ENCODE results near the gene HLA-F. TPM values are rescaled to one million over a fixed set of nuclear protein-coding genes. Genes with fewer than 3 reads are reported as not detected.

The HLA-F gene
- total and polyA plus RNA-seq, 2 experiments from 2014 or later = 0.43 to 0.93 TPM

- in situ Hi-C loops (cut with MboI) = no loop called here
Observed at GRCh38 chr6:29705389-29706231, 17.6 kb upstream of the HLA-F start.

DNA sequence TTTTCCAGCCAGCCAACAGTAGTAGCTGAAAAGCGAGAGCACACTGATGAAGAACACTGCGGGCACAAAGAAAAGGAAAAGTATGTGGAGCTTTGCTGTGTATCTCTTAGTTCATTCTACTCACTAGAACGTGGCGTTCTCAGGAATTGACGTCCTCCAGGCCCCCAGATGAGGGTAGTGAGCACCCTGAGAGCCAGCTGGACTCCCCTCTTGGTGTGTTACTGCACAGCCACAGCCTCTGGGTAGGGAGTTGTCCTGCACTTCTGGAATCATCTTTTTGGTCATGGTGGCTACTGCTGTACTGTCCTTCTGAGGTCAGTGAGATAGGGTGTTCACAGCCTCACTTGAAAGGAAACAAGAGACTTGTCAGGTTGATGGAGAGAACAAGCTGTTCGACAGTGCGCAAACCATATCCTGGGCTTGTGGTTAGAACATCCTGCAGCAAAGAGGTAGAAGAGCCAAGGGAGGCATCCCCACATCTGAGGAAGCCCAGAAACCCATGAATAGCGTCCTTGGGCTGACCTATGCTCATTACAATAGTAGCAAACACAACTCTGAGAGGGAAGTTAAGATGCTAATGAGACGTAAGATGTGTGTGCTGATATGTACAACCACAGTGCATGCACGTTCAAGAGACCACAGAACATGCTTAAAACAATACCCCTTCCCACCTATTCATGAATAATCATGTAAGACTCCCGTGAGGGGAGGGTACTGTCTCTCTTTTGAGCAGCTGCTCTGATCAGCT, 14.6 kb upstream of the HLA-F start:
- H3K27me3 ChIP-seq (replicated peaks; ENCODE audit: insufficient read depth) = peaks cover 17% of the 10 kb centered on the region
- H3K27ac ChIP-seq = no peak overlapping the region
- no peak for TF ChIP-seq EZH2 (IDR thresholded peaks at IDR 0.05; ENCODE audit: insufficient read depth, poor library complexity, severe bottlenecking)
- no peak for TF ChIP-seq EZH2phosphoT487 (IDR thresholded peaks at IDR 0.05; ENCODE audit: insufficient read depth, low read depth)
- H3K4me3 ChIP-seq = no peak overlapping the region
- no peaks in the 10 kb centered on the region for H3K9me2 ChIP-seq (ENCODE audit: insufficient read depth)
- no peaks in the 10 kb centered on the region for H3F3A ChIP-seq (ENCODE audit: insufficient read depth)
- H3K4me1 ChIP-seq (ENCODE audit: insufficient read depth) = no peaks in the 10 kb centered on the region
- H2AFZ ChIP-seq = no peak overlapping the region
- in situ Hi-C loops (cut with MboI) = no loop called here
- H3K4me2 ChIP-seq (ENCODE audit: unreplicated experiment) = no peak overlapping the region
- DNase-seq = no peak
- 50 to 56% methylated on average over 11 of the region's 11 CpGs for WGBS, 2 experiments (ENCODE audit: low coverage in 1 of 2, low lambda C conversion rate in 2 of 2, missing lambda C conversion rate in 2 of 2)
- no peaks in the 10 kb centered on the region for H3K79me2 ChIP-seq (ENCODE audit: insufficient read depth)
- no peaks in the 10 kb centered on the region for H4K20me1 ChIP-seq (ENCODE audit: insufficient read depth)
- H3K36me3 ChIP-seq (ENCODE audit: low read depth) = no peaks in the 10 kb centered on the region
- H3K9ac ChIP-seq = no peak overlapping the region
- no peaks in the 10 kb centered on the region for H3K9me3 ChIP-seq (ENCODE audit: low read depth)

More at GRCh38 chr6:29705389-29706231, 17.6 kb upstream of the HLA-F start:
- H4K20me1 ChIP-seq (ENCODE audit: insufficient read depth) = no peaks in the 10 kb centered on the region
- no peak for TF ChIP-seq EZH2 (IDR thresholded peaks at IDR 0.05; ENCODE audit: insufficient read depth, poor library complexity, severe bottlenecking)
- H3K4me3 ChIP-seq = no peak overlapping the region
- no peak overlapping the region for H2AFZ ChIP-seq
- 24 to 26% methylated on average over 10 of the region's 10 CpGs for WGBS, 2 experiments (ENCODE audit: low coverage in 1 of 2, low lambda C conversion rate in 2 of 2, missing lambda C conversion rate in 2 of 2)
- no peaks in the 10 kb centered on the region for H3K9me2 ChIP-seq (ENCODE audit: insufficient read depth)
- H3K79me2 ChIP-seq (ENCODE audit: insufficient read depth) = no peaks in the 10 kb centered on the region
- no peaks in the 10 kb centered on the region for H3K36me3 ChIP-seq (ENCODE audit: low read depth)
- no peaks in the 10 kb centered on the region for H3K9me3 ChIP-seq (ENCODE audit: low read depth)
- no peak overlapping the region for H3K4me2 ChIP-seq (ENCODE audit: unreplicated experiment)
- no peak overlapping the region for H3K9ac ChIP-seq
- peaks cover 17% of the 10 kb centered on the region for H3K27me3 ChIP-seq (replicated peaks; ENCODE audit: insufficient read depth)
- no peaks in the 10 kb centered on the region for H3F3A ChIP-seq (ENCODE audit: insufficient read depth)
- no peaks in the 10 kb centered on the region for H3K4me1 ChIP-seq (ENCODE audit: insufficient read depth)
- DNase-seq = peak; percentile 72
- no peak overlapping the region for H3K27ac ChIP-seq

DNA sequence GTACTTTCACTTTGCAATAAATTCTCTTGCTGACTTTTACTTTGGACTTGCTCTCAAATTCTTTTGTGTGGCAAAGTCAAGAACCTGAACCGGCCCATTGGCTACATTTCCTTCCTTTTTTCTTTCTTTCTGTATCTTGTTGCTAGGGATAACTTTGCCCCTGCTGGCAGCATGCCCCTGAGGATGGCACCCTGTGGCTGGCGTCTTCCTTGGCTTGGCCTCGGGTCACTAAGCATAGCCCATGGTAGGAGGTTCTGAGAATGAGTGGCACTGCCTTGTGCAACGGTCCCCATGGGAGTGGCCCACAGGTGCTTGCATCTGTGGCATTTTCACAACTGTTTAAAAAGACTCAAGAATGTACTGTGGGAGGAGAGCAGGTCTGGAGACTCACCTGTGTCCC, 14.0 kb upstream of the HLA-F start:
- H3K4me3 ChIP-seq = no peak overlapping the region

GRCh38 chr6:29710281-29710941, 12.8 kb upstream of the HLA-F start:
- H3K9me2 ChIP-seq (ENCODE audit: insufficient read depth) = no peaks in the 10 kb centered on the region
- H3K36me3 ChIP-seq (ENCODE audit: low read depth) = no peaks in the 10 kb centered on the region
- no peak for TF ChIP-seq EZH2 (IDR thresholded peaks at IDR 0.05; ENCODE audit: insufficient read depth, poor library complexity, severe bottlenecking)
- no peak for TF ChIP-seq EZH2phosphoT487 (IDR thresholded peaks at IDR 0.05; ENCODE audit: insufficient read depth, low read depth)
- in situ Hi-C loops (cut with MboI) = no loop called here
- no peaks in the 10 kb centered on the region for H3K9me3 ChIP-seq (ENCODE audit: low read depth)
- WGBS, 2 experiments (ENCODE audit: low coverage in 1 of 2, low lambda C conversion rate in 2 of 2, missing lambda C conversion rate in 2 of 2) = 42 to 45% methylated on average over 8 of the region's 8 CpGs
- no peaks in the 10 kb centered on the region for H3K4me1 ChIP-seq (ENCODE audit: insufficient read depth)
- H3K4me2 ChIP-seq (ENCODE audit: unreplicated experiment) = no peak overlapping the region
- no peak overlapping the region for H3K27ac ChIP-seq
- H3K9ac ChIP-seq = no peak overlapping the region
- H2AFZ ChIP-seq = no peak overlapping the region
- H3F3A ChIP-seq (ENCODE audit: insufficient read depth) = no peaks in the 10 kb centered on the region
- peaks cover 20% of the 10 kb centered on the region for H3K27me3 ChIP-seq (replicated peaks; ENCODE audit: insufficient read depth)
- no peak for DNase-seq
- no peaks in the 10 kb centered on the region for H3K79me2 ChIP-seq (ENCODE audit: insufficient read depth)
- no peaks in the 10 kb centered on the region for H4K20me1 ChIP-seq (ENCODE audit: insufficient read depth)
- no peak overlapping the region for H3K4me3 ChIP-seq

More for the DNA sequence above, 14.0 kb upstream of the HLA-F start:
- Histone ChIP-seq H3K4me1 (ENCODE audit: insufficient read depth) (no peaks in the 10 kb centered on the region), H3K4me2 (ENCODE audit: unreplicated experiment) (no peak overlapping the region), H3K27me3 (replicated peaks; ENCODE audit: insufficient read depth) (peaks cover 17% of the 10 kb centered on the region), H3K36me3 (ENCODE audit: low read depth) (no peaks in the 10 kb centered on the region), H4K20me1 (ENCODE audit: insufficient read depth) (no peaks in the 10 kb centered on the region), H3K9me3 (ENCODE audit: low read depth) (no peaks in the 10 kb centered on the region), H3K27ac (no peak overlapping the region), H3K9ac (no peak overlapping the region), H3K79me2 (ENCODE audit: insufficient read depth) (no peaks in the 10 kb centered on the region), H3F3A (ENCODE audit: insufficient read depth) (no peaks in the 10 kb centered on the region), H2AFZ (no peak overlapping the region), H3K9me2 (ENCODE audit: insufficient read depth) (no peaks in the 10 kb centered on the region)
- TF ChIP-seq EZH2phosphoT487 (IDR thresholded peaks at IDR 0.05; ENCODE audit: insufficient read depth, low read depth) (no peak), EZH2 (IDR thresholded peaks at IDR 0.05; ENCODE audit: insufficient read depth, poor library complexity, severe bottlenecking) (no peak)
- in situ Hi-C loops (cut with MboI) = no loop called here
- no peak for DNase-seq
- WGBS, 2 experiments (ENCODE audit: low coverage in 1 of 2, low lambda C conversion rate in 2 of 2, missing lambda C conversion rate in 2 of 2) = 31 to 33% methylated on average over 4 of the region's 4 CpGs

Data from GM23248 (cell line).